Suprapubic skin (tissue), 3 donors: ENCODE measurements around the gene PLXNA2.

Experiments used
- CTCF ChIP-seq, 2 donors: fragments of 200-600 bp in 1 of 2; fragments of 450-650 bp in 1 of 2; sonication (generic) in 1 of 2; IDR thresholded peaks; one replicate each; pipeline ENCODE4 v1.5.1; 2016 to 2019; ENCODE audit warnings: antibody characterized with exemption in 2 of 2, mild to moderate bottlenecking in 1 of 2, moderate library complexity in 1 of 2
- POLR2A ChIP-seq, 2 donors: fragments of 450-650 bp; IDR thresholded peaks; one replicate each; pipeline ENCODE4 v1.6.1; 2017; ENCODE audit warnings: antibody characterized with exemption in 2 of 2, mild to moderate bottlenecking in 2 of 2, moderate library complexity in 2 of 2

- no peak for TF ChIP-seq POLR2A (IDR thresholded peaks at IDR 0.05)
- no peak for TF ChIP-seq CTCF (IDR thresholded peaks at IDR 0.05)
Measured at GRCh38 chr1:208030288-208031091, 213.7 kb downstream of the PLXNA2 start.
